ENCODE data around the gene DTYMK. TPM values are rescaled to one million over a fixed set of nuclear protein-coding genes. Genes with fewer than 3 reads are reported as not detected.

Gene DTYMK
- polyA plus RNA-seq, 4 donors: 14.3 to 59.3 (median 19.1) TPM

- DNase-seq (no peak), FAIRE-seq (no peak)
- Histone ChIP-seq H3K9me3 (ENCODE audit: control insufficient read depth in 2 of 2, insufficient read depth in 1 of 2, low read depth in 1 of 2, low read length in 1 of 2) (no peaks in the 10 kb centered on the region), H3K27ac (ENCODE audit: low read depth in 1 of 3, low read length in 2 of 3) (no peak overlapping the region), H3K4me3 (ENCODE audit: low read depth in 1 of 3, low read length in 3 of 3) (no peak overlapping the region), H3K36me3 (ENCODE audit: control insufficient read depth in 3 of 3, insufficient read depth in 2 of 3, low read depth in 1 of 3, low read length in 3 of 3) (peaks cover 0 to 75% (median 0%) of the 10 kb centered on the region in 3 donors), H3K4me1 (ENCODE audit: control insufficient read depth in 3 of 3, insufficient read depth in 2 of 3, low read depth in 1 of 3, low read length in 2 of 3) (no peaks in the 10 kb centered on the region), H3K27me3 (ENCODE audit: control insufficient read depth in 3 of 3, insufficient read depth in 3 of 3, low read length in 3 of 3) (no peaks in the 10 kb centered on the region)
- WGBS, 3 donors: 91 to 94% (median 92%) methylated on average over 12 of the region's 12 CpGs
Measured at GRCh38 chr2:241680044-241680443, 6.6 kb downstream of the DTYMK start.

GRCh38 chr2:241678784-241679540, 7.7 kb downstream of the DTYMK start:
- FAIRE-seq: no peak
- no peaks in the 10 kb centered on the region for H3K9me3 ChIP-seq (ENCODE audit: control insufficient read depth in 2 of 2, insufficient read depth in 1 of 2, low read depth in 1 of 2, low read length in 1 of 2)
- H3K27ac ChIP-seq (ENCODE audit: low read depth in 1 of 3, low read length in 2 of 3): no peak overlapping the region
- WGBS, 3 donors: 90 to 95% (median 95%) methylated on average over 22 of the region's 22 CpGs
- no peaks in the 10 kb centered on the region for H3K4me1 ChIP-seq (ENCODE audit: control insufficient read depth in 3 of 3, insufficient read depth in 2 of 3, low read depth in 1 of 3, low read length in 2 of 3)
- H3K36me3 ChIP-seq (ENCODE audit: control insufficient read depth in 3 of 3, insufficient read depth in 2 of 3, low read depth in 1 of 3, low read length in 3 of 3): peaks cover 0 to 83% (median 0%) of the 10 kb centered on the region in 3 donors
- no peak overlapping the region for H3K4me3 ChIP-seq (ENCODE audit: low read depth in 1 of 3, low read length in 3 of 3)
- no peaks in the 10 kb centered on the region for H3K27me3 ChIP-seq (ENCODE audit: control insufficient read depth in 3 of 3, insufficient read depth in 3 of 3, low read length in 3 of 3)
- no peak for DNase-seq

GRCh38 chr2:241678307-241678706, 8.3 kb downstream of the DTYMK start:
- peaks cover 0 to 84% (median 0%) of the 10 kb centered on the region in 3 donors for H3K36me3 ChIP-seq (ENCODE audit: control insufficient read depth in 3 of 3, insufficient read depth in 2 of 3, low read depth in 1 of 3, low read length in 3 of 3)
- FAIRE-seq: no peak

GRCh38 chr2:241677392-241677791, 9.2 kb downstream of the DTYMK start:
- Histone ChIP-seq H3K9me3 (ENCODE audit: control insufficient read depth in 2 of 2, insufficient read depth in 1 of 2, low read depth in 1 of 2, low read length in 1 of 2) (no peaks in the 10 kb centered on the region), H3K4me1 (ENCODE audit: control insufficient read depth in 3 of 3, insufficient read depth in 2 of 3, low read depth in 1 of 3, low read length in 2 of 3) (no peaks in the 10 kb centered on the region), H3K4me3 (ENCODE audit: low read depth in 1 of 3, low read length in 3 of 3) (no peak overlapping the region), H3K27ac (ENCODE audit: low read depth in 1 of 3, low read length in 2 of 3) (no peak overlapping the region), H3K27me3 (ENCODE audit: control insufficient read depth in 3 of 3, insufficient read depth in 3 of 3, low read length in 3 of 3) (no peaks in the 10 kb centered on the region), H3K36me3 (ENCODE audit: control insufficient read depth in 3 of 3, insufficient read depth in 2 of 3, low read depth in 1 of 3, low read length in 3 of 3) (peaks cover 0 to 89% (median 2%) of the 10 kb centered on the region in 3 donors)
- DNase-seq (no peak), FAIRE-seq (no peak)
- 94 to 95% (median 95%) methylated on average over 24 of the region's 24 CpGs for WGBS, 3 donors

More at GRCh38 chr2:241678307-241678706, 8.3 kb downstream of the DTYMK start:
- no peak overlapping the region for H3K27ac ChIP-seq (ENCODE audit: low read depth in 1 of 3, low read length in 2 of 3)
- no peaks in the 10 kb centered on the region for H3K4me1 ChIP-seq (ENCODE audit: control insufficient read depth in 3 of 3, insufficient read depth in 2 of 3, low read depth in 1 of 3, low read length in 2 of 3)
- no peaks in the 10 kb centered on the region for H3K9me3 ChIP-seq (ENCODE audit: control insufficient read depth in 2 of 2, insufficient read depth in 1 of 2, low read depth in 1 of 2, low read length in 1 of 2)
- WGBS, 3 donors: 93 to 94% (median 94%) methylated on average over 18 of the region's 18 CpGs
- H3K4me3 ChIP-seq (ENCODE audit: low read depth in 1 of 3, low read length in 3 of 3): no peak overlapping the region
- no peak for DNase-seq
- no peaks in the 10 kb centered on the region for H3K27me3 ChIP-seq (ENCODE audit: control insufficient read depth in 3 of 3, insufficient read depth in 3 of 3, low read length in 3 of 3)

- FAIRE-seq: no peak
- Histone ChIP-seq H3K4me1 (ENCODE audit: control insufficient read depth in 3 of 3, insufficient read depth in 2 of 3, low read depth in 1 of 3, low read length in 2 of 3) (no peaks in the 10 kb centered on the region), H3K27me3 (ENCODE audit: control insufficient read depth in 3 of 3, insufficient read depth in 3 of 3, low read length in 3 of 3) (no peaks in the 10 kb centered on the region), H3K4me3 (ENCODE audit: low read depth in 1 of 3, low read length in 3 of 3) (no peak overlapping the region), H3K9me3 (ENCODE audit: control insufficient read depth in 2 of 2, insufficient read depth in 1 of 2, low read depth in 1 of 2, low read length in 1 of 2) (no peaks in the 10 kb centered on the region), H3K27ac (ENCODE audit: low read depth in 1 of 3, low read length in 2 of 3) (no peak overlapping the region), H3K36me3 (ENCODE audit: control insufficient read depth in 3 of 3, insufficient read depth in 2 of 3, low read depth in 1 of 3, low read length in 3 of 3) (peaks cover 0 to 89% (median 2%) of the 10 kb centered on the region in 3 donors)
- no peak for DNase-seq
- 91 to 94% (median 93%) methylated on average over 15 to 17 of the region's 17 CpGs for WGBS, 3 donors
Measured at GRCh38 chr2:241676665-241677064, 9.9 kb downstream of the DTYMK start.

GRCh38 chr2:241675885-241676284, 10.7 kb downstream of the DTYMK start:
- Histone ChIP-seq H3K9me3 (ENCODE audit: control insufficient read depth in 2 of 2, insufficient read depth in 1 of 2, low read depth in 1 of 2, low read length in 1 of 2) (no peaks in the 10 kb centered on the region), H3K4me1 (ENCODE audit: control insufficient read depth in 3 of 3, insufficient read depth in 2 of 3, low read depth in 1 of 3, low read length in 2 of 3) (no peaks in the 10 kb centered on the region), H3K27ac (ENCODE audit: low read depth in 1 of 3, low read length in 2 of 3) (no peak overlapping the region), H3K36me3 (ENCODE audit: control insufficient read depth in 3 of 3, insufficient read depth in 2 of 3, low read depth in 1 of 3, low read length in 3 of 3) (peaks cover 0 to 90% (median 3%) of the 10 kb centered on the region in 3 donors), H3K4me3 (ENCODE audit: low read depth in 1 of 3, low read length in 3 of 3) (no peak overlapping the region), H3K27me3 (ENCODE audit: control insufficient read depth in 3 of 3, insufficient read depth in 3 of 3, low read length in 3 of 3) (no peaks in the 10 kb centered on the region)
- 85 to 92% (median 88%) methylated on average over 17 of the region's 17 CpGs for WGBS, 3 donors
- DNase-seq (no peak), FAIRE-seq (no peak)

- no peak for FAIRE-seq
- WGBS, 3 donors: 85 to 91% (median 86%) methylated on average over 21 of the region's 21 CpGs
- H3K36me3 ChIP-seq (ENCODE audit: control insufficient read depth in 3 of 3, insufficient read depth in 2 of 3, low read depth in 1 of 3, low read length in 3 of 3): peaks cover 0 to 96% (median 12%) of the 10 kb centered on the region in 3 donors
- no peaks in the 10 kb centered on the region for H3K9me3 ChIP-seq (ENCODE audit: control insufficient read depth in 2 of 2, insufficient read depth in 1 of 2, low read depth in 1 of 2, low read length in 1 of 2)
- no peak overlapping the region for H3K4me3 ChIP-seq (ENCODE audit: low read depth in 1 of 3, low read length in 3 of 3)
- no peaks in the 10 kb centered on the region for H3K4me1 ChIP-seq (ENCODE audit: control insufficient read depth in 3 of 3, insufficient read depth in 2 of 3, low read depth in 1 of 3, low read length in 2 of 3)
- H3K27ac ChIP-seq (ENCODE audit: low read depth in 1 of 3, low read length in 2 of 3): no peak overlapping the region
- no peak for DNase-seq
- H3K27me3 ChIP-seq (ENCODE audit: control insufficient read depth in 3 of 3, insufficient read depth in 3 of 3, low read length in 3 of 3): no peaks in the 10 kb centered on the region
Measured at GRCh38 chr2:241673797-241674725, 12.6 kb downstream of the DTYMK start.

GRCh38 chr2:241673189-241673663, 13.4 kb downstream of the DTYMK start:
- DNase-seq: no peak
- FAIRE-seq: no peak
- peaks cover under 1 to 97% (median 16%) of the 10 kb centered on the region in 3 donors for H3K36me3 ChIP-seq (ENCODE audit: control insufficient read depth in 3 of 3, insufficient read depth in 2 of 3, low read depth in 1 of 3, low read length in 3 of 3)
- no peaks in the 10 kb centered on the region for H3K4me1 ChIP-seq (ENCODE audit: control insufficient read depth in 3 of 3, insufficient read depth in 2 of 3, low read depth in 1 of 3, low read length in 2 of 3)
- no peak overlapping the region for H3K27ac ChIP-seq (ENCODE audit: low read depth in 1 of 3, low read length in 2 of 3)
- no peak overlapping the region for H3K4me3 ChIP-seq (ENCODE audit: low read depth in 1 of 3, low read length in 3 of 3)
- no peaks in the 10 kb centered on the region for H3K27me3 ChIP-seq (ENCODE audit: control insufficient read depth in 3 of 3, insufficient read depth in 3 of 3, low read length in 3 of 3)
- no peaks in the 10 kb centered on the region for H3K9me3 ChIP-seq (ENCODE audit: control insufficient read depth in 2 of 2, insufficient read depth in 1 of 2, low read depth in 1 of 2, low read length in 1 of 2)
- WGBS, 3 donors: 84 to 91% (median 91%) methylated on average over 18 of the region's 18 CpGs

All from small intestine (tissue), 7 donors.